H9 (cell line): ENCODE measurements around the gene MRRF. TPM values are rescaled to one million over a fixed set of nuclear protein-coding genes. Genes with fewer than 3 reads are reported as not detected.
A peak's percentile ranks its signal among the peaks of the same experiment; 100 is the strongest.

Source experiments
- DNase-seq: peaks from one replicate; pipeline ENCODE4 v3.0.0-alpha.2; 2017
- H2AFZ ChIP-seq: one replicate; pipeline ENCODE4 v1.6.1; 2013; ENCODE audit warnings: mild to moderate bottlenecking, low read length, control low read depth, moderate library complexity
- H2AK5ac ChIP-seq: 2 replicates; pipeline ENCODE4 v1.6.1; 2013; ENCODE audit warnings: low read length, control low read depth, mixed read lengths; ENCODE audit not compliant: insufficient read length
- H2BK120ac ChIP-seq: one replicate; pipeline ENCODE4 v1.6.1; 2013; ENCODE audit warnings: low read depth, mild to moderate bottlenecking, low read length, control low read depth, inconsistent platforms; ENCODE audit not compliant: poor library complexity, severe bottlenecking
- H2BK12ac ChIP-seq: 2 replicates; pipeline ENCODE4 v1.6.1; 2013; ENCODE audit warnings: low read length, control low read depth, mixed read lengths, low read depth; ENCODE audit not compliant: insufficient read length
- H2BK15ac ChIP-seq: 2 replicates; pipeline ENCODE4 v1.6.1; 2013; ENCODE audit warnings: low read depth, low read length, control low read depth
- H2BK20ac ChIP-seq: one replicate; pipeline ENCODE4 v1.6.1; 2013; ENCODE audit warnings: low read depth, mild to moderate bottlenecking, low read length, control low read depth, inconsistent platforms; ENCODE audit not compliant: poor library complexity, severe bottlenecking
- H2BK5ac ChIP-seq: 2 replicates; pipeline ENCODE4 v1.6.1; 2013; ENCODE audit warnings: low read length, control low read depth, mixed read lengths; ENCODE audit not compliant: insufficient read length
- H3K14ac ChIP-seq: 2 replicates; pipeline ENCODE4 v1.6.1; 2013; ENCODE audit warnings: low read length, control low read depth; ENCODE audit not compliant: insufficient read depth
- H3K18ac ChIP-seq: 2 replicates; pipeline ENCODE4 v1.6.1; 2013; ENCODE audit warnings: low read depth, mild to moderate bottlenecking, mixed read lengths, low read length, control low read depth; ENCODE audit not compliant: insufficient read length
- H3K23ac ChIP-seq: 2 replicates; pipeline ENCODE4 v1.6.1; 2013; ENCODE audit warnings: low read length, control low read depth, mixed read lengths, low read depth; ENCODE audit not compliant: insufficient read length
- H3K23me2 ChIP-seq: 2 replicates; pipeline ENCODE4 v1.6.1; 2013; ENCODE audit warnings: low read depth, mild to moderate bottlenecking, mixed read lengths, low read length, control low read depth; ENCODE audit not compliant: insufficient read length, poor library complexity, severe bottlenecking
- H3K27ac ChIP-seq: 2 replicates; pipeline ENCODE4 v1.5.1; 2013; ENCODE audit warnings: low read length, control low read depth, mixed read lengths, low read depth; ENCODE audit not compliant: insufficient read length
- H3K27me3 ChIP-seq: 2 replicates; pipeline ENCODE4 v1.6.1; 2013; ENCODE audit warnings: low read length, control low read depth, inconsistent platforms; ENCODE audit not compliant: insufficient read depth
- H3K4ac ChIP-seq: 2 replicates; pipeline ENCODE4 v1.6.1; 2013; ENCODE audit warnings: low read depth, mild to moderate bottlenecking, control low read depth, inconsistent platforms, low read length, moderate library complexity
- H3K4me1 ChIP-seq: 2 replicates; pipeline ENCODE4 v1.6.1; 2013; ENCODE audit warnings: low read length, control low read depth, inconsistent platforms; ENCODE audit not compliant: insufficient read depth
- H3K4me2 ChIP-seq: 2 replicates; pipeline ENCODE4 v1.6.1; 2013; ENCODE audit warnings: low read length, control low read depth, mixed read lengths; ENCODE audit not compliant: insufficient read length, insufficient read depth
- H3K56ac ChIP-seq: 2 replicates; pipeline ENCODE4 v1.6.1; 2013; ENCODE audit warnings: low read depth, mild to moderate bottlenecking, mixed read lengths, low read length, control low read depth; ENCODE audit not compliant: insufficient read length
- H3K79me1 ChIP-seq: 2 replicates; pipeline ENCODE4 v1.6.1; 2013; ENCODE audit warnings: low read depth, mild to moderate bottlenecking, moderate library complexity, low read length, control low read depth, inconsistent platforms; ENCODE audit not compliant: insufficient read depth, poor library complexity, severe bottlenecking
- H3K79me2 ChIP-seq: 2 replicates; pipeline ENCODE4 v1.6.1; 2013; ENCODE audit warnings: low read length, control low read depth, inconsistent platforms; ENCODE audit not compliant: insufficient read depth
- H3K9ac ChIP-seq: 2 replicates; pipeline ENCODE4 v1.6.1; 2013; ENCODE audit warnings: low read length, control low read depth, mixed read lengths; ENCODE audit not compliant: insufficient read length; ENCODE audit errors: extremely low read depth
- H3K9me3 ChIP-seq: one replicate; pipeline ENCODE4 v1.6.1; 2013; ENCODE audit warnings: low read depth, low read length, inconsistent platforms; ENCODE audit not compliant: control insufficient read depth
- H3T11ph ChIP-seq: one replicate; pipeline ENCODE4 v1.6.1; 2013; ENCODE audit warnings: mild to moderate bottlenecking, low read length, control low read depth, inconsistent platforms
- H4K20me1 ChIP-seq: one replicate; pipeline ENCODE4 v1.6.1; 2013; ENCODE audit not compliant: control insufficient read depth, insufficient read length, insufficient read depth
- H4K5ac ChIP-seq: 2 replicates; pipeline ENCODE4 v1.6.1; 2013; ENCODE audit warnings: low read depth, mild to moderate bottlenecking, mixed read lengths, low read length, control low read depth; ENCODE audit not compliant: insufficient read length
- H4K8ac ChIP-seq: replicated peaks from 2 replicates; pipeline ENCODE4 v1.6.1; 2013; ENCODE audit warnings: low read length, control low read depth, mixed read lengths, low read depth; ENCODE audit not compliant: insufficient read length
- H4K91ac ChIP-seq: 2 replicates; pipeline ENCODE4 v1.6.1; 2013; ENCODE audit warnings: low read depth, mild to moderate bottlenecking, moderate library complexity, mixed read lengths, low read length, control low read depth; ENCODE audit not compliant: insufficient read length
- H3K27ac Mint-ChIP-seq, 3 experiments: 2 replicates in 2 of 3; 3 replicates in 1 of 3; pipeline ENCODE4 v1.8.0; 2020 to 2021; ENCODE audit warnings: mixed read lengths in 3 of 3, mild to moderate bottlenecking in 1 of 3, moderate library complexity in 1 of 3
- H3K27me3 Mint-ChIP-seq: 2 replicates; pipeline ENCODE4 v1.8.0; 2021; ENCODE audit warnings: low read depth, mild to moderate bottlenecking, moderate library complexity, mixed read lengths
- H3K36me3 Mint-ChIP-seq, 3 experiments: 2 replicates in 2 of 3; 3 replicates in 1 of 3; pipeline ENCODE4 v1.8.0; 2020 to 2021; ENCODE audit warnings: low read depth in 3 of 3, mixed read lengths in 3 of 3; ENCODE audit not compliant: insufficient read depth in 1 of 3
- H3K4me1 Mint-ChIP-seq, 2 experiments: 2 replicates each; pipeline ENCODE4 v1.8.0; 2020; ENCODE audit warnings: mixed read lengths in 2 of 2
- H3K4me3 Mint-ChIP-seq, 2 experiments: 2 replicates in 1 of 2; 3 replicates in 1 of 2; pipeline ENCODE4 v1.8.0; 2020 to 2021; ENCODE audit warnings: mild to moderate bottlenecking in 2 of 2, mixed read lengths in 2 of 2, moderate library complexity in 1 of 2
- H3K9me3 Mint-ChIP-seq, 2 experiments: 2 replicates in 1 of 2; 3 replicates in 1 of 2; pipeline ENCODE4 v1.8.0; 2020; ENCODE audit warnings: mild to moderate bottlenecking in 2 of 2, mixed read lengths in 2 of 2, moderate library complexity in 1 of 2
- CTCF ChIP-seq: fragments of 200-600 bp; sonication (generic); conservative IDR thresholded peaks from 3 replicates; pipeline ENCODE4 v1.8.0; 2021; ENCODE audit warnings: antibody characterized with exemption, mild to moderate bottlenecking
- WGBS: extraction: QIAGEN DNeasy Blood & Tissue Kit; methylation state at CpG from one replicate; pipeline ENCODE4 v1.1.7; 2013; ENCODE audit warnings: missing lambda C conversion rate, low lambda C conversion rate, mixed read lengths; ENCODE audit not compliant: insufficient read length; ENCODE audit errors: extremely low coverage; 5-methylcytosine and 5-hydroxymethylcytosine counted together
- total RNA-seq: library from RNA; stranded (reverse); gene quantifications from 2 replicates; pipeline ENCODE4 v1.2.1, GENCODE V29; 2021

Gene MRRF
- total RNA-seq, 1 experiment from 2014 or later, result 33.7 TPM

- Histone ChIP-seq H4K91ac (no peak overlapping the region), H3K56ac (no peak overlapping the region), H3K14ac (no peak overlapping the region), H2BK120ac (no peak overlapping the region), H4K20me1 (peaks cover 2% of the 10 kb centered on the region), H3K18ac (no peak overlapping the region), H2BK15ac (no peak overlapping the region), H2AFZ (no peak overlapping the region), H2BK12ac (no peak overlapping the region), H4K5ac (no peak overlapping the region), H3K9me3 (no peaks in the 10 kb centered on the region), H3K4me1 (peaks cover 4% of the 10 kb centered on the region; the same call in 1 of the 2 replicates), H2AK5ac (no peak overlapping the region), H3K9ac (no peak overlapping the region), H3K4ac (no peak overlapping the region), H2BK5ac (no peak overlapping the region), H4K8ac (no peak overlapping the region), H3K27me3 (peaks cover 94% of the 10 kb centered on the region), H3T11ph (no peak overlapping the region), H3K79me2 (no peaks in the 10 kb centered on the region), H2BK20ac (no peak overlapping the region), H3K27ac (no peak overlapping the region), H3K79me1 (no peaks in the 10 kb centered on the region), H3K23ac (no peak overlapping the region), H3K4me2 (peak overlapping the region; percentile 48), H3K23me2 (peaks cover 15% of the 10 kb centered on the region)
- peaks cover 5 to 9% of the 10 kb centered on the region in 2 experiments; a peak in 4 of 5 replicates for H3K9me3 Mint-ChIP-seq
- H3K36me3 Mint-ChIP-seq, result peaks cover 0 to 8% (median 3%) of the 10 kb centered on the region in 3 experiments; a peak in 3 of 7 replicates
- DNase-seq, result no peak
- TF ChIP-seq CTCF, result no peak
- H3K4me3 Mint-ChIP-seq, result peak overlapping the region; percentile 45 to 82; a peak in 4 of 5 replicates
- no peak overlapping the region for H3K27ac Mint-ChIP-seq
- peaks cover 100% of the 10 kb centered on the region for H3K27me3 Mint-ChIP-seq
- no CpG with 5 or more reads among the region's 18 CpGs for WGBS
- H3K4me1 Mint-ChIP-seq, result peaks cover 33 to 57% of the 10 kb centered on the region in 2 experiments
These were observed 44.0 kb upstream of the MRRF start for GRCh38 chr9:122220673-122221182.
